H9 (cell line): Measurements from ENCODE around the gene SYT2. TPM values are rescaled to one million over a fixed set of nuclear protein-coding genes. Genes with fewer than 3 reads are reported as not detected.

Source experiments
- DNase-seq: peaks from one replicate; pipeline ENCODE4 v3.0.0-alpha.2; 2017
- H2AFZ ChIP-seq: one replicate; pipeline ENCODE4 v1.6.1; 2013; ENCODE audit warnings: mild to moderate bottlenecking, low read length, control low read depth, moderate library complexity
- H2AK5ac ChIP-seq: 2 replicates; pipeline ENCODE4 v1.6.1; 2013; ENCODE audit warnings: low read length, control low read depth, mixed read lengths; ENCODE audit not compliant: insufficient read length
- H2BK120ac ChIP-seq: one replicate; pipeline ENCODE4 v1.6.1; 2013; ENCODE audit warnings: low read depth, mild to moderate bottlenecking, low read length, control low read depth, inconsistent platforms; ENCODE audit not compliant: poor library complexity, severe bottlenecking
- H2BK12ac ChIP-seq: 2 replicates; pipeline ENCODE4 v1.6.1; 2013; ENCODE audit warnings: low read length, control low read depth, mixed read lengths, low read depth; ENCODE audit not compliant: insufficient read length
- H2BK15ac ChIP-seq: 2 replicates; pipeline ENCODE4 v1.6.1; 2013; ENCODE audit warnings: low read depth, low read length, control low read depth
- H2BK20ac ChIP-seq: one replicate; pipeline ENCODE4 v1.6.1; 2013; ENCODE audit warnings: low read depth, mild to moderate bottlenecking, low read length, control low read depth, inconsistent platforms; ENCODE audit not compliant: poor library complexity, severe bottlenecking
- H2BK5ac ChIP-seq: 2 replicates; pipeline ENCODE4 v1.6.1; 2013; ENCODE audit warnings: low read length, control low read depth, mixed read lengths; ENCODE audit not compliant: insufficient read length
- H3K14ac ChIP-seq: 2 replicates; pipeline ENCODE4 v1.6.1; 2013; ENCODE audit warnings: low read length, control low read depth; ENCODE audit not compliant: insufficient read depth
- H3K18ac ChIP-seq: 2 replicates; pipeline ENCODE4 v1.6.1; 2013; ENCODE audit warnings: low read depth, mild to moderate bottlenecking, mixed read lengths, low read length, control low read depth; ENCODE audit not compliant: insufficient read length
- H3K23ac ChIP-seq: 2 replicates; pipeline ENCODE4 v1.6.1; 2013; ENCODE audit warnings: low read length, control low read depth, mixed read lengths, low read depth; ENCODE audit not compliant: insufficient read length
- H3K23me2 ChIP-seq: 2 replicates; pipeline ENCODE4 v1.6.1; 2013; ENCODE audit warnings: low read depth, mild to moderate bottlenecking, mixed read lengths, low read length, control low read depth; ENCODE audit not compliant: insufficient read length, poor library complexity, severe bottlenecking
- H3K27ac ChIP-seq: 2 replicates; pipeline ENCODE4 v1.5.1; 2013; ENCODE audit warnings: low read length, control low read depth, mixed read lengths, low read depth; ENCODE audit not compliant: insufficient read length
- H3K27me3 ChIP-seq: 2 replicates; pipeline ENCODE4 v1.6.1; 2013; ENCODE audit warnings: low read length, control low read depth, inconsistent platforms; ENCODE audit not compliant: insufficient read depth
- H3K4ac ChIP-seq: 2 replicates; pipeline ENCODE4 v1.6.1; 2013; ENCODE audit warnings: low read depth, mild to moderate bottlenecking, control low read depth, inconsistent platforms, low read length, moderate library complexity
- H3K4me1 ChIP-seq: 2 replicates; pipeline ENCODE4 v1.6.1; 2013; ENCODE audit warnings: low read length, control low read depth, inconsistent platforms; ENCODE audit not compliant: insufficient read depth
- H3K4me2 ChIP-seq: 2 replicates; pipeline ENCODE4 v1.6.1; 2013; ENCODE audit warnings: low read length, control low read depth, mixed read lengths; ENCODE audit not compliant: insufficient read length, insufficient read depth
- H3K56ac ChIP-seq: 2 replicates; pipeline ENCODE4 v1.6.1; 2013; ENCODE audit warnings: low read depth, mild to moderate bottlenecking, mixed read lengths, low read length, control low read depth; ENCODE audit not compliant: insufficient read length
- H3K79me1 ChIP-seq: 2 replicates; pipeline ENCODE4 v1.6.1; 2013; ENCODE audit warnings: low read depth, mild to moderate bottlenecking, moderate library complexity, low read length, control low read depth, inconsistent platforms; ENCODE audit not compliant: insufficient read depth, poor library complexity, severe bottlenecking
- H3K79me2 ChIP-seq: 2 replicates; pipeline ENCODE4 v1.6.1; 2013; ENCODE audit warnings: low read length, control low read depth, inconsistent platforms; ENCODE audit not compliant: insufficient read depth
- H3K9ac ChIP-seq: 2 replicates; pipeline ENCODE4 v1.6.1; 2013; ENCODE audit warnings: low read length, control low read depth, mixed read lengths; ENCODE audit not compliant: insufficient read length; ENCODE audit errors: extremely low read depth
- H3K9me3 ChIP-seq: one replicate; pipeline ENCODE4 v1.6.1; 2013; ENCODE audit warnings: low read depth, low read length, inconsistent platforms; ENCODE audit not compliant: control insufficient read depth
- H3T11ph ChIP-seq: one replicate; pipeline ENCODE4 v1.6.1; 2013; ENCODE audit warnings: mild to moderate bottlenecking, low read length, control low read depth, inconsistent platforms
- H4K20me1 ChIP-seq: one replicate; pipeline ENCODE4 v1.6.1; 2013; ENCODE audit not compliant: control insufficient read depth, insufficient read length, insufficient read depth
- H4K5ac ChIP-seq: 2 replicates; pipeline ENCODE4 v1.6.1; 2013; ENCODE audit warnings: low read depth, mild to moderate bottlenecking, mixed read lengths, low read length, control low read depth; ENCODE audit not compliant: insufficient read length
- H4K8ac ChIP-seq: replicated peaks from 2 replicates; pipeline ENCODE4 v1.6.1; 2013; ENCODE audit warnings: low read length, control low read depth, mixed read lengths, low read depth; ENCODE audit not compliant: insufficient read length
- H4K91ac ChIP-seq: 2 replicates; pipeline ENCODE4 v1.6.1; 2013; ENCODE audit warnings: low read depth, mild to moderate bottlenecking, moderate library complexity, mixed read lengths, low read length, control low read depth; ENCODE audit not compliant: insufficient read length
- H3K27ac Mint-ChIP-seq, 3 experiments: 2 replicates in 2 of 3; 3 replicates in 1 of 3; pipeline ENCODE4 v1.8.0; 2020 to 2021; ENCODE audit warnings: mixed read lengths in 3 of 3, mild to moderate bottlenecking in 1 of 3, moderate library complexity in 1 of 3
- H3K27me3 Mint-ChIP-seq: 2 replicates; pipeline ENCODE4 v1.8.0; 2021; ENCODE audit warnings: low read depth, mild to moderate bottlenecking, moderate library complexity, mixed read lengths
- H3K36me3 Mint-ChIP-seq, 3 experiments: 2 replicates in 2 of 3; 3 replicates in 1 of 3; pipeline ENCODE4 v1.8.0; 2020 to 2021; ENCODE audit warnings: low read depth in 3 of 3, mixed read lengths in 3 of 3; ENCODE audit not compliant: insufficient read depth in 1 of 3
- H3K4me1 Mint-ChIP-seq, 2 experiments: 2 replicates each; pipeline ENCODE4 v1.8.0; 2020; ENCODE audit warnings: mixed read lengths in 2 of 2
- H3K4me3 Mint-ChIP-seq, 2 experiments: 2 replicates in 1 of 2; 3 replicates in 1 of 2; pipeline ENCODE4 v1.8.0; 2020 to 2021; ENCODE audit warnings: mild to moderate bottlenecking in 2 of 2, mixed read lengths in 2 of 2, moderate library complexity in 1 of 2
- H3K9me3 Mint-ChIP-seq, 2 experiments: 2 replicates in 1 of 2; 3 replicates in 1 of 2; pipeline ENCODE4 v1.8.0; 2020; ENCODE audit warnings: mild to moderate bottlenecking in 2 of 2, mixed read lengths in 2 of 2, moderate library complexity in 1 of 2
- CTCF ChIP-seq: fragments of 200-600 bp; sonication (generic); conservative IDR thresholded peaks from 3 replicates; pipeline ENCODE4 v1.8.0; 2021; ENCODE audit warnings: antibody characterized with exemption, mild to moderate bottlenecking
- WGBS: extraction: QIAGEN DNeasy Blood & Tissue Kit; methylation state at CpG from one replicate; pipeline ENCODE4 v1.1.7; 2013; ENCODE audit warnings: missing lambda C conversion rate, low lambda C conversion rate, mixed read lengths; ENCODE audit not compliant: insufficient read length; ENCODE audit errors: extremely low coverage; 5-methylcytosine and 5-hydroxymethylcytosine counted together
- total RNA-seq: library from RNA; stranded (reverse); gene quantifications from 2 replicates; pipeline ENCODE4 v1.2.1, GENCODE V29; 2021

SYT2 gene
- total RNA-seq, 1 experiment from 2014 or later = 3.3 TPM

GRCh38 chr1:202698276-202698675, 12.0 kb downstream of the SYT2 start:
- H3K4me1 Mint-ChIP-seq = peaks cover 0 to 19% of the 10 kb centered on the region in 2 experiments; a peak in 3 of 4 replicates
- no peaks in the 10 kb centered on the region for H3K27me3 ChIP-seq

More at GRCh38 chr1:202698276-202698675, 12.0 kb downstream of the SYT2 start:
- Histone ChIP-seq H3K23me2 (no peaks in the 10 kb centered on the region), H3K18ac (no peak overlapping the region), H3K14ac (no peak overlapping the region), H4K8ac (no peak overlapping the region), H3K79me2 (no peaks in the 10 kb centered on the region), H4K20me1 (no peaks in the 10 kb centered on the region), H3K23ac (no peak overlapping the region), H3K27ac (no peak overlapping the region), H2BK5ac (no peak overlapping the region), H3K9me3 (no peaks in the 10 kb centered on the region), H4K5ac (no peak overlapping the region), H3T11ph (no peak overlapping the region), H2BK120ac (no peak overlapping the region), H4K91ac (no peak overlapping the region), H3K4me2 (no peak overlapping the region), H2BK15ac (no peak overlapping the region), H3K79me1 (no peaks in the 10 kb centered on the region), H2BK20ac (no peak overlapping the region), H2BK12ac (no peak overlapping the region), H3K9ac (no peak overlapping the region), H3K4ac (no peak overlapping the region), H2AFZ (no peak overlapping the region), H3K4me1 (no peaks in the 10 kb centered on the region), H2AK5ac (no peak overlapping the region), H3K56ac (no peak overlapping the region)
- no peak for DNase-seq
- H3K9me3 Mint-ChIP-seq = no peaks in the 10 kb centered on the region
- no peak overlapping the region for H3K27ac Mint-ChIP-seq
- WGBS = no CpG with 5 or more reads among the region's 8 CpGs
- no peak for TF ChIP-seq CTCF
- H3K36me3 Mint-ChIP-seq = no peaks in the 10 kb centered on the region
- H3K4me3 Mint-ChIP-seq = no peak overlapping the region
- H3K27me3 Mint-ChIP-seq = peaks cover 24% of the 10 kb centered on the region
